Keratinocyte (primary cell): ENCODE results near the gene TRAPPC3L.

ENCODE experiments used
- EZH2 ChIP-seq: IDR thresholded peaks from one replicate; pipeline ENCODE4 v1.6.1; 2012; ENCODE audit warnings: inconsistent platforms, mild to moderate bottlenecking, low read length, moderate library complexity
- TF ChIP-seq, protein P1 (sequence below), 3 experiments: IDR thresholded peaks in 1 of 3; conservative IDR thresholded peaks in 1 of 3; optimal IDR thresholded peaks in 1 of 3; 2 replicates in 2 of 3; 3 replicates in 1 of 3; pipeline versions ENCODE3 to v1.5.1; 2011; ENCODE audit warnings: low read length in 3 of 3, mild to moderate bottlenecking in 3 of 3, moderate library complexity in 2 of 3, control low read depth in 1 of 3, inconsistent platforms in 1 of 3; ENCODE audit not compliant: insufficient read depth in 2 of 3; ENCODE audit errors: extremely low read depth in 1 of 3

DNA sequence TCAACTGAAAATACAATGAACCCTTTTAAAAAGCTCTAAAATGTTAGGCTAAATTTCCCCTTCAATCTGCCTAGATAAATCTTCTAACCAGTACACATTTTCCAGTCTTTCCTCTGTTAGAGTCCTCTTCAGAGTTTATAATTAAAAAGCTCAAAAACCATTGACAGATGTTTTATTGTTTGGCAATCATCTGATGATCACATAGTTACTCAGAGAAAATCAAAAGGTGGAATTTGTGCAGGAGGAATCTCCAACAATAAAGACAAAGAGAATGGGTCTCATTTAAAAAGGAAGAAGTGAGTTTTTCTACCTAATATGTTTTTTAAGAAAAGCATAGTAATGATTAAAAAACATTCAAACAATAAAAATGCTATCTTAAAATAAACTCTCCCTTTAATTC, 3.1 kb downstream of the TRAPPC3L start:
- TF ChIP-seq, protein P1, sequence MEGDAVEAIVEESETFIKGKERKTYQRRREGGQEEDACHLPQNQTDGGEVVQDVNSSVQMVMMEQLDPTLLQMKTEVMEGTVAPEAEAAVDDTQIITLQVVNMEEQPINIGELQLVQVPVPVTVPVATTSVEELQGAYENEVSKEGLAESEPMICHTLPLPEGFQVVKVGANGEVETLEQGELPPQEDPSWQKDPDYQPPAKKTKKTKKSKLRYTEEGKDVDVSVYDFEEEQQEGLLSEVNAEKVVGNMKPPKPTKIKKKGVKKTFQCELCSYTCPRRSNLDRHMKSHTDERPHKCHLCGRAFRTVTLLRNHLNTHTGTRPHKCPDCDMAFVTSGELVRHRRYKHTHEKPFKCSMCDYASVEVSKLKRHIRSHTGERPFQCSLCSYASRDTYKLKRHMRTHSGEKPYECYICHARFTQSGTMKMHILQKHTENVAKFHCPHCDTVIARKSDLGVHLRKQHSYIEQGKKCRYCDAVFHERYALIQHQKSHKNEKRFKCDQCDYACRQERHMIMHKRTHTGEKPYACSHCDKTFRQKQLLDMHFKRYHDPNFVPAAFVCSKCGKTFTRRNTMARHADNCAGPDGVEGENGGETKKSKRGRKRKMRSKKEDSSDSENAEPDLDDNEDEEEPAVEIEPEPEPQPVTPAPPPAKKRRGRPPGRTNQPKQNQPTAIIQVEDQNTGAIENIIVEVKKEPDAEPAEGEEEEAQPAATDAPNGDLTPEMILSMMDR (optimal IDR thresholded peaks at IDR 0.05 in 1 of 3, IDR thresholded peaks at IDR 0.05 in 1 of 3, conservative IDR thresholded peaks at IDR 0.05 in 1 of 3; ENCODE audit: extremely low read depth in 1 of 3, insufficient read depth in 2 of 3, low read length in 3 of 3), result no peak
- TF ChIP-seq EZH2, result no peak
